ENCODE measurements around the gene LDLRAD3.

DNA sequence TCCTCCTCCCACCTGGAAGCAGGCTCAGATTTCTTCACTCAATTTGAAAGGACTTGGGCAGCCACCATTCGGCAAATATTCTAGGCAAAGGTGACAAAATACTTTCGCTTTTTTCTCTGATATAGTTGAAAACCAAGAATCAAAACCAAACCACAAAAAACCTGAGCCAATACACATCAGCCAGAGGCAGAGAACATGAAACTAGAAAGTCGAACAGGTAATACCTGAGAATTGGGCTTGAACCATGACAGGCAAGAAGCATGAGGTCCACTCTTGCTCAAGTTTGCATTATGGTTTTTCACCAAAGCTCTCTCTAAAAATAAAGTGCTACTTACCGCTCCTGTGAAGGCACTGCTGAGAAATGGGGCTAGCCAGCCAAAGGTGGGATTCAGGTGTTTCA, 26.2 kb upstream of the LDLRAD3 start:
- no peak for TF ChIP-seq ZFP3 (CRISPR knock-in tag; IDR thresholded peaks at IDR 0.05)
- no peak for TF ChIP-seq ZC3H10 (CRISPR knock-in tag; IDR thresholded peaks at IDR 0.05)
- no peak for TF ChIP-seq ZNF8 (CRISPR knock-in tag; IDR thresholded peaks at IDR 0.05)
- TF ChIP-seq GLIS3 (CRISPR knock-in tag; IDR thresholded peaks at IDR 0.05): no peak
- TF ChIP-seq, protein P1, sequence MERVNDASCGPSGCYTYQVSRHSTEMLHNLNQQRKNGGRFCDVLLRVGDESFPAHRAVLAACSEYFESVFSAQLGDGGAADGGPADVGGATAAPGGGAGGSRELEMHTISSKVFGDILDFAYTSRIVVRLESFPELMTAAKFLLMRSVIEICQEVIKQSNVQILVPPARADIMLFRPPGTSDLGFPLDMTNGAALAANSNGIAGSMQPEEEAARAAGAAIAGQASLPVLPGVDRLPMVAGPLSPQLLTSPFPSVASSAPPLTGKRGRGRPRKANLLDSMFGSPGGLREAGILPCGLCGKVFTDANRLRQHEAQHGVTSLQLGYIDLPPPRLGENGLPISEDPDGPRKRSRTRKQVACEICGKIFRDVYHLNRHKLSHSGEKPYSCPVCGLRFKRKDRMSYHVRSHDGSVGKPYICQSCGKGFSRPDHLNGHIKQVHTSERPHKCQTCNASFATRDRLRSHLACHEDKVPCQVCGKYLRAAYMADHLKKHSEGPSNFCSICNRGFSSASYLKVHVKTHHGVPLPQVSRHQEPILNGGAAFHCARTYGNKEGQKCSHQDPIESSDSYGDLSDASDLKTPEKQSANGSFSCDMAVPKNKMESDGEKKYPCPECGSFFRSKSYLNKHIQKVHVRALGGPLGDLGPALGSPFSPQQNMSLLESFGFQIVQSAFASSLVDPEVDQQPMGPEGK (CRISPR knock-in tag; IDR thresholded peaks at IDR 0.05; ENCODE audit: borderline replicate concordance): no peak
- no peak for TF ChIP-seq BACH2 (CRISPR knock-in tag; IDR thresholded peaks at IDR 0.05; ENCODE audit: borderline replicate concordance)
- TF ChIP-seq, protein P2, sequence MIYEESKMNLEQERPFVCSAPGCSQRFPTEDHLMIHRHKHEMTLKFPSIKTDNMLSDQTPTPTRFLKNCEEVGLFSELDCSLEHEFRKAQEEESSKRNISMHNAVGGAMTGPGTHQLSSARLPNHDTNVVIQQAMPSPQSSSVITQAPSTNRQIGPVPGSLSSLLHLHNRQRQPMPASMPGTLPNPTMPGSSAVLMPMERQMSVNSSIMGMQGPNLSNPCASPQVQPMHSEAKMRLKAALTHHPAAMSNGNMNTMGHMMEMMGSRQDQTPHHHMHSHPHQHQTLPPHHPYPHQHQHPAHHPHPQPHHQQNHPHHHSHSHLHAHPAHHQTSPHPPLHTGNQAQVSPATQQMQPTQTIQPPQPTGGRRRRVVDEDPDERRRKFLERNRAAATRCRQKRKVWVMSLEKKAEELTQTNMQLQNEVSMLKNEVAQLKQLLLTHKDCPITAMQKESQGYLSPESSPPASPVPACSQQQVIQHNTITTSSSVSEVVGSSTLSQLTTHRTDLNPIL (CRISPR knock-in tag; IDR thresholded peaks at IDR 0.05; ENCODE audit: low read depth): no peak
- no peak for TF ChIP-seq RARB (CRISPR knock-in tag; IDR thresholded peaks at IDR 0.05)
- TF ChIP-seq, protein P3, sequence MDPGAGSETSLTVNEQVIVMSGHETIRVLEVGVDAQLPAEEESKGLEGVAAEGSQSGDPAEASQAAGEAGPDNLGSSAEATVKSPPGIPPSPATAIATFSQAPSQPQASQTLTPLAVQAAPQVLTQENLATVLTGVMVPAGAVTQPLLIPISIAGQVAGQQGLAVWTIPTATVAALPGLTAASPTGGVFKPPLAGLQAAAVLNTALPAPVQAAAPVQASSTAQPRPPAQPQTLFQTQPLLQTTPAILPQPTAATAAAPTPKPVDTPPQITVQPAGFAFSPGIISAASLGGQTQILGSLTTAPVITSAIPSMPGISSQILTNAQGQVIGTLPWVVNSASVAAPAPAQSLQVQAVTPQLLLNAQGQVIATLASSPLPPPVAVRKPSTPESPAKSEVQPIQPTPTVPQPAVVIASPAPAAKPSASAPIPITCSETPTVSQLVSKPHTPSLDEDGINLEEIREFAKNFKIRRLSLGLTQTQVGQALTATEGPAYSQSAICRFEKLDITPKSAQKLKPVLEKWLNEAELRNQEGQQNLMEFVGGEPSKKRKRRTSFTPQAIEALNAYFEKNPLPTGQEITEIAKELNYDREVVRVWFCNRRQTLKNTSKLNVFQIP (CRISPR knock-in tag; IDR thresholded peaks at IDR 0.05; ENCODE audit: borderline replicate concordance, low read depth): no peak
- TF ChIP-seq OSR1 (CRISPR knock-in tag; IDR thresholded peaks at IDR 0.05): no peak
- TF ChIP-seq ZNF70 (CRISPR knock-in tag; IDR thresholded peaks at IDR 0.05): no peak

Data from SK-N-SH treated with all-trans-retinoic acid at 6 μM for 48 hours (cell line).